HG02981 (cell line): ENCODE measurements around the gene SYCE3.
"Not testable (repeated sequence)": the region's sequence is repeated elsewhere in the genome, so short reads cannot be mapped to it uniquely, and the experiment has no call there.

ENCODE experiments used
- ATAC-seq: cut with Tn5 transposase; IDR thresholded peaks from one replicate; pipeline ENCODE4 v1.9.1; 2021; ENCODE audit warnings: mild to moderate bottlenecking, moderate library complexity; ENCODE audit not compliant: unreplicated experiment

SYCE3 gene

DNA sequence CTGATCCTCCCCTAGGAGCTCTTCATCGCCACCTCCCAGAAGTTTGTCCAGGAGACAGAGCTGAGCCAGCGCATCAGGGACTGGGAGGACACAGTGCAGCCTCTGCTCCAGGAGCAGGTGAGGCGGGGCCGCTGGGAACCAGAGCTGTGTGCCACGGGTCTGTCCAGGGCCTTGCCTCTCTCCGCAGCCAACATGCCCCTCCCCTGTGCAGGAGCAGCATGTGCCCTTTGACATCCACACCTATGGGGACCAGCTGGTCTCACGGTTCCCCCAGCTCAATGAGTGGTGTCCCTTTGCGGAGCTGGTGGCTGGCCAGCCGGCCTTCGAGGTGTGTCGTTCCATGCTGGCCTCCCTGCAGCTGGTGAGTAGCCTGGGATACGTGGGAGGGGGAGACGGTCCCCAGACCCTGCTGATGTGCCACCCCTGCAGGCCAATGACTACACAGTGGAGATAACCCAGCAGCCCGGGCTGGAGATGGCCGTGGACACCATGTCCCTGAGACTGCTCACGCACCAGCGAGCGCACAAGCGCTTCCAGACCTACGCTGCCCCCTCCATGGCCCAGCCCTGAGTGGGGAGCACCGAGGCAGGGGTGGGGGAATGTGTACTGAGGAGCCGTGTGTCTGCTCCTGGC lies 39.8 kb downstream of the SYCE3 start:
- no peak for ATAC-seq

DNA sequence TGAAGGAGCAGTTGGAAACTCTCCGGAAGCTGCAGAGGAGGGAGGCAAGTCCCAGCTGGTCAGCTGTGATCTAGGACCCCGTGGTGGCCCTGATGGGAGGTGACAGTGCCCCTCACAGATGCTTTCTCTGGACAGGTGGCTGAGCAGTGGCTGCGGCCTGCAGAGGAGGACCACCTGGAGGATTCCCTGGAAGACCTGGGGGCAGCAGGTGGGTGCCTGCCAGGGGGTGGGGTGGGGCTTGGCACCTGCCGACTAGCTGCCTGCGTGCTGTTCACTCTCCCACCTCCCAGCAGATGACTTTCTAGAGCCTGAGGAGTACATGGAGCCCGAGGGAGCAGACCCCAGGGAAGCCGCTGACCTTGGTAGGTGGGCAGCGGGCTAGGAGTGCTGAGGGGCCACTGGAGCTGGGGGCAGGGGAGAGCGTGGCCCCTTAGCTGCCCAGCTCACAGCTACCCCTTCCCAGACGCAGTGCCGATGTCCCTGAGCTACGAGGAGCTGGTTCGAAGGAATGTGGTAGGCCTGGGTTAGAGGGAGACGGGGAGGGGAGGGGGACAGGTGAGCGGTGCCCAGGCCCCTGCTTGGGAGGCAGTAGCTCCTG lies 40.4 kb downstream of the SYCE3 start:
- ATAC-seq = no peak

DNA sequence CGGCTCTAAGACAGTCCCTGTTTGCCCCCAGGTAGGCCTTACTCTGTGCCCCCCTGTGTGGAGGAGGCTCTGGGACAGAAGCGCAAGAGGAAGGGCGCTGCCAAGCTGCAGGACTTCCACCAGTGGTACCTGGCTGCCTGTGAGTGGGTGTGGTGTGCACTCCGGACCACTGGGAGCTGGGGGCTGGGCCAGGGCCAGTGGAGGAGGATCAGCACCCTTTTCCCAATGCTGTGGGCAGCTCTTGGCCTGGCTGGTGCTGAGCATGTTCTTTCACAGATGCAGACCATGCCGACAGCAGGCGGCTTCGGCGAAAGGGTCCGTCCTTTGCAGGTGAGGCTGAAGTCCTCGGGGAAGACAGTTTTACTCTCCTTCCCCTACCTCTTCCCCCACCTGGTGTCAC lies 41.0 kb downstream of the SYCE3 start:
- ATAC-seq = no peak

DNA sequence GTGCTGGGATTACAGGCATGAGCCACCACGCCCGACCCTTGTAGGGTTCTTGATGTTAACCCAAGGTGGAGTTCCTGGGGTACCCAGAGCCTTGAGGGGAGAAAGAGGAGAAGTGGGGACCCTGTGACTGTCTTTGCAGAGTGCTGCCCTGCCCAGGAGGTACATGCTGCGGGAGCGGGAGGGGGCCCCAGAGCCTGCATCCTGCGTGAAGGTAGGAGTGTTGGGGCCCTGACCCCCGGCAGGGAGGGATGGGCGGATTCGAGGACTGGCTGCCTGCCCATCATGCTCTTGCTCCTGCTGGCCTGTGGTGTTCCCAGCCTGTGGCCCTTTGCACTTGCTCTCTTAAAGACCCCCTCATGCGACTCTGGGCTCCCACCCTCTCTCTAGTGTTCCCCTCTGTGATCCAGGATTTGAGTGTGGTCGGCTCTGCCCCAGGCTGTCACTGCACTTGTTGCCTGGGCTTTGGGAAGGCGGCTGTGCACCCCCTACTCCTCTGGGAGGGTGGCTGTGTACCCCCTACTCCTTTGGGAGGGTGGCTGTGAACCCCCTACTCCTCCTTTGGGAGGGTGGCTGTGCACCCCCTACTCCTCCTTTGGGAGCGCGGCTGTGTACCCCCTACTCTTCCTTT lies 41.8 kb downstream of the SYCE3 start:
- no peak for ATAC-seq

DNA sequence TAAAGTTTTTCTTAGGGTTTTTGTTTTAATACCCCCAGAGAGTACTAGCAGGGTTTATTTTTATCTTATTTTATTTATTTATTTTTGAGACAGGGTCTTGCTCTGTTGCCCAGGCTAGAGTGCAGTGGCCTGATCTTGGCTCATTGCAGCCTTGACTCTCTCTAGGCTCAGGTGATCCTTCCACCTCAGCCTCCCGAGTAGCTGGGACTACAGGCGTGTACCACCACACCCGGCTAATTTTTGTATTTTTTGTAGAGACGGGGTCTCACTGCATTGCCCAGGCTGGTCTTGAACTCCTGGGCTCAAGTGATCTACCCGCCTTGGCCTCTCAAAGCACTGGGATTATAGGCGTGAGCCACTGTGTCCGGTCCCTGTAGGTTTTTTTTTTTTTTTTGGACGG lies 42.5 kb downstream of the SYCE3 start:
- ATAC-seq = not testable (repeated sequence)

DNA sequence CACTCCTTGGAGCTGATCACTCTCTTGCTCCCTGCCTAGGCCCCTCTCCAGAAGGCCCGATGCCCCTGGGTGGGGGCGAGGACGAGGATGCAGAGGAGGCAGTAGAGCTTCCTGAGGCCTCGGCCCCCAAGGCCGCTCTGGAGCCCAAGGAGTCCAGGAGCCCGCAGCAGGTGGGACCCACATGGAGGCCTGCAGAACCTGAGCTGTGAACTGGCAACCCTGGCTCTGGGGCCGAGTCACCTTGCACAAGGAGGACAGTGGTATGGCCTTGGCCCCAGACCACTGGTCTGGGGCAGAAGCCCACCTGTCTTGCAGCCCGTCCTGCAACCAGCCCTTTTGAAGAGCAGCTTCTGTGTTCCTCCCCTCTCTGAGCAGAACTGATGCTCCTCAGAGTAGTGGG lies 43.6 kb downstream of the SYCE3 start:
- ATAC-seq = no peak

DNA sequence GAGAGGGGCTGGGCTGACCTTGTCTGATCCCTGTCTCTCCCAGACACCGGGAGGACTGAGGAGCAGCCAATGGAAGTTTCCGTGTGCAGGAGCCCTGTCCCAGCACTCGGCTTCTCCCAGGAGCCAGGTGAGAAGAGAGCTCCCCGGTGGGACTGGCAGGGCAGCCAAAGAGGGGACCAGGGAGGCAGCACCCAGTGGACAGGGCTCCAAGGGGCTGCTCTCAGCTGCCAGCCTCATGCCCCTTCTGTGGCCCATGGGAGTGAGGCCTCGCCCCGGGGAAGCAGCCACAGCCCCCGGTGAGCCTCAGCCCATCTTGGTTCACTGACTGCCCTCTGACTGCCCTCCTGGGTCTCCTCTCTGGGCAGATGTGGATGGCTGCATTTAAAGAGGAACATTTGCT lies 44.1 kb downstream of the SYCE3 start:
- ATAC-seq = no peak

DNA sequence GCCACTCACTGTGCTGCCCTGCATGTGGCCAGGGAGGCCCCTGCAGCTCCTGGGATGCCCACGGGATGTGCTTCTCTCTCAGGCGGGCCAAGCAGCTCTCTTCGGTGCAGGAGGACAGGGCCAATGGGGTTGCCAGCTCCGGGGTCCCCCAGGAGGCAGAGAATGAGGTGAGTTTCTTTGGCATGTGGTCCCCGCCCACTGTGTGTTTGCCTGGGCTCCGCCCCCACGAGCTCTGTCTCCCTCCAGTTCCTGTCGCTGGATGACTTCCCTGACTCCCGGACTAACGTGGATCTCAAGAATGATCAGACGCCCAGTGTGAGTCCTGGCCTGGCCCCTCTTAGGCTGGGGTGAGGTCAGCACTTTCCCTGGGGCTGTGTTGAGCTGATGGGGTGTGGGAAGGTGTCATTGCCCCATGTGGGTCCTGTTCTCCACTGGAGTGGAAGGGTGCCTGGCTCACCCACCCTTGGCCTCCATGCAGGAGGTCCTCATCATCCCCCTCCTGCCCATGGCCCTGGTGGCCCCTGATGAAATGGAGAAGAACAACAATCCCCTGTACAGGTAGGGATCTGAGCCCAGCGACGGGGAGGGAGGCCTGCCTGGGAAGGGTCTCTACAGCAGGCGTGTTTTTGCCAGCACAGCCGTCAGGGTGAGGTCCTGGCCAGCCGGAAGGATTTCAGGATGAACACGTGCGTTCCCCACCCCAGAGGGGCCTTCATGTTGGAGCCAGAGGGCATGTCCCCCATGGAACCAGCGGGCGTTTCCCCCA lies 45.0 kb downstream of the SYCE3 start:
- no peak for ATAC-seq

DNA sequence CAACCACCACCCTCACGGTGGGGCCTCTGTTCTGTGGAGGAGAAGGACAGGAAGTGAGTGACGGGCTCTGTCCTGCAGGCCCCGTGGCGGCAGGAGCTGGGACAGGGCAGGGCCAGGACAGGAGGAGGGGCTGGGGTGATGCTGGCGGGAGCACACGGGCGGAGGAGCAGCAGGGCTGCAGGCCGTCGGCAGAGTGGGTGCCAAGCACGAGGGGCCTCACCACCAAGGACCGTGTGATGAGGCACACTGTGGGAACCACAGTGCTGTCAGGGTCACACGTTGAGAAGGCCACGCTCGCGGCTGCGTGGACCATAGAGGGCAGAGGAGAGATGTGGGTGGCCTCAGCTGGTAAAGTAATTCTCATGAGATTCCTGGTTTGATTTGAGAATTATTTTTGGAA lies 45.8 kb downstream of the SYCE3 start:
- ATAC-seq = no peak

DNA sequence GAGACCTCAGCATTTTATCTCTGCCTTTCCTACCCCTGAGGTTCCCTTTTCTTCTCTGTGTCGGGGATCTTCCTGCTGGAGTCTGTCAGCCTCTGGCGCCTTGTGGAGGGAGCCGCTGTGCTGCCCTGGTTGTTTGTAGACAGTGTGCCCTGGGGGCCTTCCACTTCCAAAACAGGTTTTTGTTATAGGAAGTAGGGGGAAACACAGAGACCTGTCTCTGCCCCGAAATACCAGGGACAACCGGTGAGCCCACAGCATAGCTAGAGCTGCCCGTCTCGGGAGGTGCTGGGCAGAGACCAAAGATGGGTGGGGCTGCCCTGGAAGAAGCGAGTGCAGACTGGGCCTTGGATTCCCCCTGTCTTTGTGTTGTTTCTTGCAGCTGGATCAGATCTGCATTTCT lies 46.7 kb downstream of the SYCE3 start:
- ATAC-seq = no peak

DNA sequence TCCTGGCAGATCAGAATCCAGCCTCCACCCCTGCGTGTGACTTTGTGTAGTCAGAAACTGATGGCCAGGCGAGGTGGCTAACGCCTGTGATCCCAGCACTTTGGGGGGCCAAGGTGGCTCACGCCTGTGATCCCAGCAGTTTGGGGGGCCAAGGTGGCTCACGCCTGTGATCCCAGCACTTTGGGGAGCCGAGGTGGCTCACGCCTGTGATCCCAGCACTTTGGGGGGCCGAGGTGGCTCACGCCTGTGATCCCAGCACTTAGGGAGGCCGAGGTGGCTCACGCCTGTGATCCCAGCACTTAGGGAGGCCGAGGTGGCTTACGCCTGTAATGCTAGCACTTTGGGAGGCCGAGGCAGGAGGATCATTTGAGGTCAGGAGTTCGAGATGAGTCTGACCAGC lies 49.5 kb downstream of the SYCE3 start:
- ATAC-seq = no peak

DNA sequence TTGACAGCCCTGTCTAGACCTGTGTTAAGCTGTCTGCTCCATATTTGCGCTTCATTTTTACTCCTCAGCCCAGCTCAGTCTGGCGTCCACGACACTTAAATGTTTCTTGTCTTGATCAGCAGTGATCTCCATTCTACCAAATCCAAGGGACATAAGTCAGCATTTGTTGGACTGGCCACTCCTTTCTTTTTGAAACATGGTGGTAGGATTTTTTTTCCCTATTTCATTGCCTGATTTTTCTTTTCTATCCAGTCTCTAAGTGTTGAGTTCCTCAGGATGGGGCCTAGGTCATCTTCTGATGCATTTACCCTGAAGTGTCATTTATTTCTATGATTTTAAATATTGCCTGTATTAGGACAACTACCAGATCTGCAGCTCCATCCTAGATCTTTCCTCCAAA lies 53.8 kb downstream of the SYCE3 start:
- no peak for ATAC-seq

DNA sequence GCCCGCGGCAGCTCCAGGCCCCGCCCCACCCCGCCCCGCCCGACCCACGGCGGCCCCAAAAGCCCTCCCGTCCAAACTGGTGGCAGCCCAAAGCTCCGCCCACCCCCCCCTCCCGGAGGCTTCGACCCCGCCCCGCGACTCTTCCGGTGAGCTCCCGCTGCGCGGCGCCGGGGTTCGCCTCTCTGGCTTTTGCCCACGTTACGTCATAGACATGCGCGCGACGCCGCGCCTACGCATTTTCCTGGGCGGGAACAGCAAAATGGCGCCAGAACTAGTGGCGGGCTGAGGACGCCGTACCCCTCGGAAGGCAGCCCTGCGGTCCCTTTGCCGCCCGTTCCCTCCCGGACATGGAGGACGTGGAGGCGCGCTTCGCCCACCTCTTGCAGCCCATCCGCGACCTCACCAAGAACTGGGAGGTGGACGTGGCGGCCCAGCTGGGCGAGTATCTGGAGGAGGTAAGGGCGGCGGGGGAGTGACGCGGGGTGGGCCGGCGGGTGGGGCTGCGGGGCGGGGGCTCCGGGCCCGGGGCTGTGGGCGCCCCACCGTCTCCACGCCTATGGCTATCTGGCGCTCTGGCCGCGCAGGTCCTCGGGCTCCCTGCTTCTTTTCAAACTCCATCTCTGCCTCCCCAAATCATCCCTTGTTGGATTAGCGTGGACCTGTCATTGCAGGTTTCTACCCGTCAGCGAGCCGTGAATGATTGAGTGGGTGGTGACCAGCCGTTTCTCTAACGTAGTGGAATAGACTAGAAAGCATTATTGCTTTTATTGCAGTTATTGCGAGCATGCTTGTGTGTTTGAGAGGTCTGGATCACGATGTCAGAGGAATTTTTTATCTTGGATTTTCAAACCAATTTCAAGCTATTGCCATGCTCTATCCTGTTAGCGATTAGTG lies 54.5 kb downstream of the SYCE3 start, which contains the start of gene NCAPH2:
Gene NCAPH2, plus strand, starts transcription at position 234 of the 894 bp plus-strand sequence. Its CDS starts 114 bp downstream, at position 348.
- peak; percentile 61 for ATAC-seq

DNA sequence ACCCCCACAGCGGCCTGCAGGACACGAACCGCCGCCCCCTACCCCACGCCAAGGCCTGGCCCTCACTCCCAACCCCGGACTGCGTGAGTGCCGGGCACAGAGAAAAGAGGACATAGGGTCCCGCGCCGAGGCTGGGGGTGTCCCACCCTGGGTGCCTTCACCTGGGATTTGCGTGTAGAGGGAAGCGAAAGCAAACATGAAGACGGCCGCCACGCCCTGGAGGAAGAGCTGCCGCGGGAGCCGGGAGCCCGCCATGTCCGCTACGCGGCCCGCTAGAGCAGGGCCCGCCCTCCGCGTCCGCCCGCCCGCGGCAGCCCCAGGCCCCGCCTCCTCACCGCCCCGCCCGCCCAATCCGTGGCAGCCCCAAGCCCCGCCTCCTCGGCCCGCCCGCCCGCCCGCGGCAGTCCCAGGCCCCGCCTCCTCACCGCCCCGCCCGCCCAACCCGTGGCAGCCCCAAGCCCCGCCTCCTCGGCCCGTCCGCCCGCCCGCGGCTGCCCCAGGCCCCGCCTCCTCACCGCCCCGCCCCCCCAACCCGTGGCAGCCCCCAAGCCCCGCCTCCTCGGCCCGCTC lies 55.2 kb downstream of the SYCE3 start, which contains the start of gene LMF2:
Gene LMF2, minus strand, starts transcription at position 282 of the 570 bp plus-strand sequence. Its CDS starts 27 bp downstream, at position 255.
- ATAC-seq = peak; percentile 46

DNA sequence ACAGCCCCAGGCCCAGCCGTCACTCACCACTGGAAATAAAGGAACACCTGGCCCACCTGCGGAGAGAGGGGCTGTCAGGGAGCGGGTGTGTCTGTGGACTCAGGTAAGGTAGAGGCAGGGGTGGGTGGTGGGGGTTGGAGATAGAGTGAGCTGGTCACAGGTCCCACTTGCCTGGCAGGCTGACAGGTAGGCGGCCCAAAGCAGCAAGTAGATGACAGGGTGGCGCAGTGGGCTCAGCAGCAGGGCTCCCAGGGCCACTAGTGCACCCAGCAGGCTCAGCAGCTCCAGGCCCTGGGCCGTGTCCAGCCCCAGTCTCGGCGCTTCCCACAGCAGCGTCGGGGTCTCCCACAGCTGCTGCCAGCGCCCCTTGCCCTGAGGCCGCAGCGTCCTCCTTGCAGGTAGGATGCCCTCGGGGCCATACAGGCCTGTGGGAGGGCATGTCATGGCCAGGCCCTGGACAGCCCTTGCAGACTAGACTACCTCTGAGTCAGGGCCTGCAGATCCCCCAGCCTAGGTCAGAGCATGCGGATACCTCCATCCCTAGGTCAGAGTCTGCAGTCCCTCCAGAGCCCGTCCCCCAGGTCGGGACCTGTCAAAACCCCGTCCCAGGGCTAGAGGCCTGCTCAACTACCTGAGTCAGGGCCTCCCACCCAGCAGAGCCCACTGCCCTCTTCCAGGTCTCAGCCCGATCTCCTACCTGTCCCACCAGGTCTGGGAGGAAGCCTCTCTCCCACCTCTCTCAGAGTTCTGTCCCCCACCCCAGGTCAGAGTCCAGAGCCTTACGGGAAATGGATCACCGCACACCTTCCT lies 55.9 kb downstream of the SYCE3 start:
- ATAC-seq = peak; percentile 9

DNA sequence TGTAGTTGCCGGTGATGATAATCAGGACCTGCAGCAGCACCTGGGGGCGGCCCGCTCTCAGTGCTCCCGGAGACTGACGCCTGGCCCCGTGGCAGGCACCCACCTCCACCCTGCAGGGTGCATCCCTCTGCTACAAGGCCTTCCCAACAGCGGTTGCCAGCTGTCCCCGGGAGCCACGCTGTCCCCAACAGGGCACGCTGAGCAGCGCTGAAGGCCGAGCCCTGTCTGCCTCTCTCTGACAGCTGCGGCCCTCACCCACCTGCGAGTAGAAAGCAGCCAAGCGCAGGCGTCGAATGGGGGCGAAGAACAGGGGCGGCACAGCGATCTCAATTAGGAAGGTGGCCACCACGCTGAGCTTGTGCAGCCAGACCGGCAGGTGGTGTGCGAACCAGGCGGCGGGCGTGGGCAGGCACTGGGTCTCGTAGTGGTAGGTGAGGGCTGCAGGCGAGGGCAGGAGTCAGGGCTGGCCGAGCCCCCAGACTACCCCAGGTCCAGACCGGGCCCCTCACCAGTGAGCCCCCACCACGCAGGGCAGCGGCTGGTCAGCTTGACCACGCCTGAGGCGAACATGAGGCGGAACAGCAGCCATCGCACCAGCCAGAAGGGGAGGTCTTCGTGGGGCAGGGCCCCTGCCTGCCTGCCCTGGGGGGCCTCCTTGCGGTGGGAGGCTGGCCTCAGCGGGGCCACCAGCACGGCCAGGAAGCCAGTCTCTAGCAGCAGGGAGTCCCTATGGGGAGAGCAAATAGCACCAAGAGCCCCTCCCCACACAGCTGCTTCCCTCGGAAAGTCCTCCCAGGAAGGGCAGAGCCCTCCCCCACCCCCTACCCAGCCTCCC lies 56.7 kb downstream of the SYCE3 start:
- no peak for ATAC-seq

DNA sequence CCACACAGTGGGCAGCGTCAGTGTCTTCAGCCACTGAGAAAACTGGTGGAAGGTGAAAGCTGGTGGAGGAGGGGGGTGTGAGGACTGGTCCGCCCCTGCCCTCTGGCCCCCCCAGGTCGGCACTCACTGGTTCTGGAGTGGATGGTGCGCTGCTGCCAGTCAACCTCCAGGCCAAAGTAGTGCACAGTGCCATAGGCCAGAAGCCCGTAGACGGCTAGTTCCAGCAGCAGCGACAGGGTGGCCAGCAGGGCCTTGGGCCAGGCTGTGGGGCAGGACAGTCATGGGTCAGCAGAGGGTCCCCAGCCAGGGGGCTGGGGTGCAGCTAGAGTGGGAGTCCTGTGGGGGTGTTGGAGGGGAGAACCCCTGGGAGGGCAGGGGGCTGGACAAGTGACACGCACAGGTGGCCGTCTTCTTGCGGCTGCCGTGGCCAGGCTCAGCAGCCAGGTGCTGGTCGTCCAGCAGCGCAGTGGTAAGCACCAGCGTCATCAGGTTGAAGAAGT lies 57.4 kb downstream of the SYCE3 start:
- no peak for ATAC-seq
